GM21529 (cell line): ENCODE data around the gene ALOX15B.

ENCODE experiments used
- ATAC-seq: cut with Tn5 transposase; IDR thresholded peaks from one replicate; pipeline ENCODE4 v1.9.1; 2021; ENCODE audit not compliant: unreplicated experiment

The ALOX15B gene

DNA sequence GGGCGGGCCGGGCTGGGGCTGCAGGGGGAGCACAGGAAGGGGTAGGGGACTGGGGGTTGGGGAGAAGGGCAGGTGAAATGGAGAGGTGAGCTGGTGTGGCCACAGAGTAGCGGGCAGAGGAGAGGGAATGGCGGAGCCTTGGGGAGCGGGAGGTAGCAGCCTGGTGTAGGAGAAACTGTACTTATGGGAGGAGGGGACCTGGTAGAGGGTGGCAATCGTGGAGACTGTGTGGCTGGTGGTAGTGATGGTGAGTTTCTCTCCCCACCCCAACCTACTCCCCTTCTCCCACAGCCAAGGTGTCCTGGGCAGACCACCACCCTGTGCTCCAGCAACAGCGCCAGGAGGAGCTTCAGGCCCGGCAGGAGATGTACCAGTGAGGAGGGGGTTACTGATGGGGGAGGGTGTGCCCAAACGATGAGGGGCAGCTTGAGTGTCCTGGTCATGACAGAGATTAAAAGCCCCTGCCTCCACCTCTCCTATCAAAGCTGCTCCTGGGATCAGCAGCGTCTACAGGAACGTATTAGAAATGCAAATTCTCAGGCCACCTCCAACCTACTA, 831 bp downstream of the ALOX15B start:
- ATAC-seq, result no peak

DNA sequence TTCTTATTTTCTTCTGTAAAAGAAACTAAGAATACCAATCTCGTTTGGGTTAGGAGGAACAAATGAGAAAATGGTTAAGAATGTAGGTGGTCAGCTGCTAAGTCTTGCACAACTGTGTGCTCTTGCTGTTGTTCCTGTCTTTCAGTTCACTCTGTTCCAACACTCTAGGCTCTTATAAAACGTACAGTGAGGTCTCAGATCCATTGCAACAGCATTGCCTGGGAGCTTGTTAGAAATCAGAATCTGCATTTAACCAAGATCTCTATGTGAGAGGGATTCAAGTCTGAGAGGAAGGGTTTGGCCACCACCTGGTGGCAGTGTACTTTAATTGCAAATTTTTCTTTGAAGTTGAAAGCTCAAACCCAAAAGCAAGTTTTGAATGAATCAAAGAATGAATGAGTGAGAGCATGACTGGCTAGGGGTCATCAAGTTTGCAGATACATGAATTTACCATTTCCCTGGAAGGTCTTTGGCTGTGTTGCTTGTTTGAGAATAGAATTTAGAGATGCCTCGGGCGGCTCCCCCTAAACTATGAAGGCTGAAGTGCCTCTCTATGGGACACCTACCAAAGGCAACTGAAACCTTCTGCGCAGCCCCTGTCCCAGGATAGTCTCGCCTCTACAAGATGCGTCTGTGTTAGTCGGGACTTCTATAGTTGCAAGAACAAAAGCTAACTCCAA, 2.5 kb downstream of the ALOX15B start:
- ATAC-seq, result no peak

DNA sequence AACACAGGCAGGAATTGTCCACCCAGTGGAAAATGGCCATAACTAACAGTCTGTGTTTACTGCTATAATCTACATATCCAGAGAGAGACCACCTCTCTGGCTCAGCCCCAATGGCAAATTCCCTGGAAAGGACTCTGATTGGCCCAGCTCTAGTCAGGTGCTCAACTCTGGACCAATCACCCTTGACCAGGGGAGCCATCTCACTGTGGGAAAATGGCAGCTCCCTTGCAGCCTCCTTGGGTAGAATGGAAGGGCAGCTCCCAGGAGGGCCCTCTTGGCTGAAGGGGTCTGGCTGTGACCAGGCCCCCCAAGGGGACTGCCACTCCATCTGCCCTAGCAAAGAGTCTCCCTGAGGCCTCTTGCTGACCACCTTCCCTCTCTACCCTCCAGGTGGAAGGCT, 3.1 kb downstream of the ALOX15B start:
- ATAC-seq, result no peak

DNA sequence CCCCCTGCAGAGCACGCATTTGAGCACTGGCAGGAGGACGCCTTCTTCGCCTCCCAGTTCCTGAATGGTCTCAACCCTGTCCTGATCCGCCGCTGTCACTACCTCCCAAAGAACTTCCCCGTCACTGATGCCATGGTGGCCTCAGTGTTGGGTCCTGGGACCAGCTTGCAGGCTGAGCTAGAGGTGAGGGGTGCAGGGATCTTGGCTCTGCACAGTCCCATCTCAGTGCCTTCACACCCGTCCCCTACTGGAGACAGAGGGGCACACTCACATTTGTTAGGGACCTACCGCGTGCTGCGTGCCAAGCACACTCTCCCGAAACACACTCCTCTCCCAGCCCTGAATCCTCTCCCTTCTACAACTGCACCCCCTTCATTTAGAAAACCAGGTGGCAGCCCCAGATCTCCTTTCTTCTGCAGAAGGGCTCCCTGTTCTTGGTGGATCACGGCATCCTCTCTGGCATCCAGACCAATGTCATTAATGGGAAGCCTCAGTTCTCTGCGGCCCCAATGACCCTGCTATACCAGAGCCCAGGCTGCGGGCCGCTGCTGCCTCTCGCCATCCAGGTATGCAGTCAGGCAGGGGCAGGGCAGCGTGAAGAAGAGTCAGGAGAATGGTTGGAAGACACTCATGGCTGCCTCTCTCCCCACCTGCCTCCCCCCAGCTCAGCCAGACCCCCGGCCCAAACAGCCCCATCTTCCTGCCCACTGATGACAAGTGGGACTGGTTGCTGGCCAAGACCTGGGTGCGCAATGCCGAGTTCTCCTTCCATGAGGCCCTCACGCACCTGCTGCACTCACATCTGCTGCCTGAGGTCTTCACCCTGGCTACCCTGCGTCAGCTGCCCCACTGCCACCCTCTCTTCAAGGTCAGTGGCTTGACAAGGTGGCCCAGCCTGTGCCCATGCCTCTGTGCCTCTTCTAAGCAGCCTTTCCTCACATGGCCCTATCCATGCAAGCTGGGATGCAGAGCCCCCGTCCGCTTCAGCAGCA, 6.3 kb downstream of the ALOX15B start:
- no peak for ATAC-seq

DNA sequence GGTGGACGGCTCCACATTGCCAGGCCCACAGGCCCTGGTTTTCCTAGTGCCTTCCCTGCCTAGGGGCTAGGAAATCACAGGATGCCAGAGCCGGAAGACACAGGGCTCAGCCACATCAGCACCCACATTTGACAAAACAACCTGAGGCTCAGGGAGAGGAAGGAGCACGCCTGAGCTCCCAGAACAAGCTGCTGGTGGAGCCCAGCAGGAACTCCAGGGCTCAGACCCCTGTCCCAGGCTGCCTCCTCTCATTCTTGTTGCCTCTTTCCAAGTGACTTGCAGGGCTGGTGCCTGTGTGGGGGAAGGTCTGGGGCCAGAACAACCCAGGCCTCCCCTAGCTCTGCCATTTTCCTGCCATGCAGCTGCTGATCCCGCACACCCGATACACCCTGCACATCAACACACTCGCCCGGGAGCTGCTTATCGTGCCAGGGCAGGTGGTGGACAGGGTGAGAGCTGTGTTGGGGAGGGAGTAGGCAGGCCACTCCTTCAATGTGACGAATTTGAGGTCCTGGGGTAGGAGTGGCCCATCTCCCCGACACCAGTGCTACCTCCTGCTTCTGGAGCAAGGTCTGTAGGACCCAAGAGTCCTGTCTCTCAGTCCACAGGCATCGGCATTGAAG, 7.6 kb downstream of the ALOX15B start:
- ATAC-seq, result no peak

DNA sequence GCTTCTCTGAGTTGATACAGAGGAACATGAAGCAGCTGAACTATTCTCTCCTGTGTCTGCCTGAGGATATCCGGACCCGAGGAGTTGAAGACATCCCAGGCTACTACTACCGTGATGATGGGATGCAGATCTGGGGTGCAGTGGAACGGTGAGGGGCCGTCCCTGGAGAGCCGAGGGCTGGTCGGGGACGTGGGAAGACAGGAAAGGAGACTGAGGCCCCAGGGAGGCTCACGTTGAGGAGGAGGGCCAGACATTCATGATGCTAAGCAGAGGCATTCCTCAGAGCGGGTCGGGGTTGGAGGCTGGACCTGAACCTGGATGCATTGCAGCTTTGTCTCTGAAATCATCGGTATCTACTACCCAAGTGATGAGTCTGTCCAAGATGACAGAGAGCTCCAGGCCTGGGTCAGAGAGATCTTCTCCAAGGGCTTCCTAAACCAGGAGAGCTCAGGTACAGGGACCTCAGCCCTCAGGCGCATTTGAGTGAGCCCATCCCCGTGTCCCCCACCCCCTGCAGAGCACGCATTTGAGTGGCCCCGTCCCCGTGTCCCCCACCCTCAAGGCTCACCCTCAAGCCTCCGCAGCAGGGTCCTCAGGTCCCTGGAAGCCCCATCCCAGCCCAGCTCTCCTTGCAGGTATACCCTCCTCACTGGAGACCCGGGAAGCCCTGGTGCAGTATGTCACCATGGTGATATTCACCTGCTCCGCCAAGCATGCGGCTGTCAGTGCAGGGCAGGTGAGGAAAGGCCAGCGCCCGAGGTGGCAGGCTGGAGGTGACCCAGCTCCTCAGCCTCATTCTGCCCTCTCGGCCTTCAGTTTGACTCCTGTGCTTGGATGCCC, 8.3 kb downstream of the ALOX15B start:
- ATAC-seq, result no peak

DNA sequence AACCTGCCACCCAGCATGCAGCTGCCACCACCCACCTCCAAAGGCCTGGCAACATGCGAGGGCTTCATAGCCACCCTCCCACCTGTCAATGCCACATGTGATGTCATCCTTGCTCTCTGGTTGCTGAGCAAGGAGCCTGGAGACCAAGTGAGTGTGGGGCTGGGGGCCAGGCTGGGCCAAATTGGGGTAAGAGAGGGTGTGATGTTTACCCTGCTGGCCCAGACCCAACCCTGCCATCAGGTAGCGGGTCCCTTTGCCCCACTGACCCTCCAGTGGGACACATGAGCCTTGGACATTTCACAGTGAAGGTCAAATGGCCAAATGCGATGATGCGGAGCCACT, 8.9 kb downstream of the ALOX15B start:
- no peak for ATAC-seq

DNA sequence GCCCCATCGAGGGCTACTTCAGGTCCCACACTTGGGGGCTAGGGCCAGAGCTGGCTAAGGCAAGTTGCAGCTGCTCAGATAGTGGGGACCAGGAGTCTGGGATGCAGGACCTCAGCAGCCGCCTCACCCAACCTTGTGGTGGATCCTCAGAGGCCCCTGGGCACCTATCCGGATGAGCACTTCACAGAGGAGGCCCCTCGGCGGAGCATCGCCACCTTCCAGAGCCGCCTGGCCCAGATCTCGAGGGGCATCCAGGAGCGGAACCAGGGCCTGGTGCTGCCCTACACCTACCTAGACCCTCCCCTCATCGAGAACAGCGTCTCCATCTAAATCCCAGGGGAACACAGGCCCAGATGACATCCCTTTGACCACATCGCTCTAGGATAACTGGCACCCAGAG, 9.4 kb downstream of the ALOX15B start:
- ATAC-seq, result no peak

DNA sequence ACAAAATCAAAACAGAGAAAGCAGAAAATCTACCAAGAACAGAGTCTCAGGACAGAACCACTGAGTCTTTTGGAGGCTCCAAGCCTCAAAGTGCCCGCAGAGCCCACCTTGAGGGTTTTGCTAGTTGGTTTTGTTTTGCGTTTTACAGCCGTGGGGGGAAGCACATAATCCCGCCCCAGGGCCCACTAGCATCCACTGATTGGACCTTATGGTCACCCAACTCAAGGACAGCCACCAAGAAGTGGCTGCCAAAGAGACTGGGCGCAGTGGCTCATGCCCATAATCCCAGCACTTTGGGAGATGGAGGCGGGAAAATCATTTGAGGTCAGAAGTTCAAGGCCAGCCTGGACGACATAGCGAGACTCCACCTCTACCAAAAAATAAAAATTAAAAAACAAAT, 9.9 kb downstream of the ALOX15B start:
- no peak for ATAC-seq

DNA sequence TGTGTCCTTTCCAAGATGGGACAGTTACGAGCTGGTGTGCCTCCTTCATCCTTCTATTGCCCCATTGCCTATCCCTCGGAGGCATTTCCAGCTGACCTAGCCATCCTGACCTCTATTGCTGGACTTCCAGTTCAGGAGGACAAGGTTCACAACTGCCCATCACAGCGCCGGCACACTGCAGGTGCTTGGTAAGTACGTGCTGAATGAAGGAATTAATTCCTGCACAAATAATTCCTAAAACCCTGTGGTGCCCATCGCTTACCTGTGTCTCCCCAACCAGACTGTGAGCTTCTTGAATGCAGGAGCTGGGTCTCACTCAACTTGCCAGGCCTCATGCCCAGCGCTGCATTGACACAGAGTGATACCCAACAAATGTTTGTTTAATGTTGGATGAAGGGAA, 13.0 kb downstream of the ALOX15B start:
- no peak for ATAC-seq

DNA sequence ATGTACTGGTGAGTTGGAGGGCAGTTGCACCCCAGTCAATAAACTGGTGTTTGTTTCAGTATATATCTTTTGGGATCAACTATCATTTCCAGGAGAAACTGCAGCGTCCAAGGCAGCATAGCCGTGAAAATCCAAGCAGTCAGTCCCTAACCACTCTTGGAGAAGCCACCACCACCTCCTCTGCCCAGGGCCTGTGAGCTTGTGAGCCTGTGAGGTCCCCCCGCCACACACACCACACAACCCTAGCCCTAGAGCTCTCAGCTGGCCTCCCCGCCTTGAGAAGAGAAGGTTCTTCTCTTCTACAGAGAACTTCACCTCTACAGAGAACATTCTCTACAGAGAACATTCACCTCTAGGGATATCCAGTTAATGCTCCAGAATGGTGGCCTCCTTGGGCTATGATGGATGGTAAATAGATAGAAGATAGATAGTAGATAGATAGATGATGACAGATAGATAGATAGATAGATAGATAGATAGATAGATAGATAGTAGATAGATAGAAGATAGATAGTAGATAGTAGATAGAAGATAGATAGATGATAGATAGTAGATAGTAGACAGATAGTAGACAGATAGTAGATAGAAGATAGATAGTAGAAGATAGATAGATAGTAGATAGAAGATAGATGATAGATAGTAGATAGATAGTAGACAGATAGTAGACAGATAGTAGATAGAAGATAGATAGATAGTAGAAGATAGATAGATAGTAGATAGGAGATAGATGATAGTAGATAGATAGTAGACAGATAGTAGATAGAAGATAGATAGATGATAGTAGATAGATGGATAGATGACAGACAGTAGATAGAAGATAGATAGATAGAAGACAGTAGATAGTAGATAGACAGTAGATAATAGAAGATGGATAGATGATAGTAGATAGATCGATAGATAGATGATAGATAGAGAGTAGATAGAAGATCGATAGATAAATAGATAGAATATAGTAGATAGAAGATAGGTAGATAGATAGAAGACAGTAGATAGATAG, 13.7 kb downstream of the ALOX15B start:
- no peak for ATAC-seq

DNA sequence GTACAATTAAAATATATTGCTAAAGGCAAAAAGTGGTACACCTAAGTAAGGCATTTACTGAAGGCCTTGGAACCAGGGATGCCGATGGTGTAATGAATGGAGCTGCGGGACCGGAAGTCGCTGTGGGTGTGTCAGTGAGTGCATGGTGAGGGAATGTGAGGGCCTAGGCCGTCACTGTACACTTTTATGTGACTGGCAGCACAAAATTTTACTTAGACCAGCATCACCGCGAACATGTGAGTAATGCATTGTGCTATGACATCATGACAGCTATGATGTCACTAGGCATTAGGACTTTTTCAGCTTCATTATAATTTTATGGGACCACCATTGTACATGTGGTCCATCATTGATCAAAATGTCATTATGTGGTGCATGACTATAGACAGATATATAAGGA, 14.7 kb downstream of the ALOX15B start:
- no peak for ATAC-seq

DNA sequence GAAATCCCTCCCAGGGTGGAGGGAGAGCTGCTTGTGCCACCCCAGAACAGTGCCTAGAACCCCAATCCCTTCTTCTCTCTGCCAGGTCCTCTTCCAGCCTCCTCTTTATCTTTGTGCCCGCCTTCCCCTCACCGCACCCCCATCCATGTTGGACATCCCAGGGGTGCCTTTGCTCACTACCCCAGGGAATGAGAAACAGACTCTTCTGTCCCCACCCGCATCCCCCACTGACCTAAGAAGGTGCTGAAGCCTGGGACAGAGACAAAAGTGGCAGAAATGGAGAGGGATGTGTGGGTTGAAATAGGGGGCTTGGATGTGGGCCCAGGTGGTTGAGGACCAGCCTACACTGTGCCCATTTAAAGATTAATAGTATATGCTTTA, 17.0 kb downstream of the ALOX15B start:
- no peak for ATAC-seq

DNA sequence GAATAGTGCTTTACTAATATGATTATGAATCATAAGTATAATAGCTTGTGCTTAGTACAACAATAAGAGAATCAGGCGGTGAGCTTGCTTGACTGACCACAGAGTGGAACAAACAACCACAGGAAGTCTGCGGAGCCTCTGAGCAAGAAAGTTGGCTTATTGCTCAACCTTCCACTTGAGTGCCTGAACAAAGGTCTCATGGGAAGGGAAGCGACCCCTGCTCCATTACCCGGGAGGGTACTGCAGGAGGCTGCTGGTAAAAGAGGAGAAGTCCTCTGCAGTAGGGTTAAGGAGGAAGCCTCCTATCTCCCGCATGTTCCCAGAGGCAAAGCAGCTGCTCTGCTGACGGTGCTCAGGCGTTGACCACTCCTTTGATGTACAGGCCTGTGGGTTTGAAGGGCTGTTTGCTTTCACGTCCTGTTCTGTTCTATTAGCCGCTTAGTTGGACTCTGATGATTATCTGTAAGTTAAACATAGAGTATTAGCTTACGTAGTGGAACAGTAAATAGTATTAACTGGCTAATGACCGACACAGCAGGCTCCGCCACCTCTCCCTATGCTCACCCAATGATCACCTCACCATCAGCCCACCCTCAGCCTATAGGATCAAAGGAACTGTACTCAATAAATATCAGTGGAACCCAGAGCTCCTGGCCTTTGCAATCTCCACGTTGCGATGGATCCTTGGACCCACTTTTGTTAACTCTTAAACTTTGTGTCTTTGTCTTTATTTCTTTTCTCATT, 17.5 kb downstream of the ALOX15B start:
- peak; percentile 53 for ATAC-seq

DNA sequence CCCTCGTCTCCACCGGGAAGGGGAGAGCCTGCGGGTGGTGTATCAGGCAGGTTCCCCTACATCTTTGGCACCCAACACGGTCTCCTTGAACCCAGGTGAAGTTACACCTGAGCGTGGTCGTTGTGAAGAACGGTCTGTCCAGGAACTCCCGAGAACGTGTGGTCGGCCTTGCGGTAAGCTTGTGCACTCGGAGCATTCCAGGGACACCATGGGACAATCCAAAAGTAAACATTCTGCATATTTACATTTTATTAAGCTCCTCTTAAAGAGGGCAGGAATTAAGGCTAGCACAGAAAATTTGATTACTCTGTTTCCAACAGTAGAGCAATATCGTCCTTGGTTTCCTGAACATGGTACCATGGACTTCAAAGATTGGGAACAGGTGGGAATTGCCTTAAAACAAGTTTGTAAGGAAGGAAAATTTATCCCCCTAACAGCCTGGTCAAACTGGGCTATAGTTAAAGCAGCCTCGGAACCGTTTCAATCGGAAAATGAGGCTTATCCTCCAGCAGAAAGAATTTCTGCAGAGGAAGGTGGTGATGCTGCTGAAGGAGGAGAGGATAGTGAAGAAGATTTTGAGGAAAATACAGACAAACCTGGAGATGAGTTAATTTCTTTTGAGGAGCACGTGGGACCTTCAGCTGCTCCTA, 18.2 kb downstream of the ALOX15B start:
- ATAC-seq, result no peak

DNA sequence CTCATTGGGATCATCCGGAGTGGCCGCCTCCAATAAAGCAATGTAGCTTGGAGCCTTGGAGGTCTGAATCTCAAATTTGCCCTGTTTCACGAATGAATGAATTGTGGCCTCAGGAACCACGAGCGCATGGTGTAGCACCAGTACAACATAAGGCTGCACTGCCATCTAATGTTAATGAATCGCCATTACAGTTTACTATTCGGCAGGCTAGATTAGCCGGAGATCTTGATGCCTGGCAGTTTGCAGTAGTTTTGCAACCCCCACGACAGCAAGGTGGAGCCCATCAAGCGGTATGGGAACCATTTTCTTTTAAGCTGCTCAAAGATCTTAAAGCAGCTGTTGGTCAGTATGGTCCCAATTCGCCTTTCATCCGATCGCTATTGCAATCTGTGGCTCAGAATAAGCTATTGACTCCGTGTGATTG, 18.8 kb downstream of the ALOX15B start:
- ATAC-seq, result no peak

DNA sequence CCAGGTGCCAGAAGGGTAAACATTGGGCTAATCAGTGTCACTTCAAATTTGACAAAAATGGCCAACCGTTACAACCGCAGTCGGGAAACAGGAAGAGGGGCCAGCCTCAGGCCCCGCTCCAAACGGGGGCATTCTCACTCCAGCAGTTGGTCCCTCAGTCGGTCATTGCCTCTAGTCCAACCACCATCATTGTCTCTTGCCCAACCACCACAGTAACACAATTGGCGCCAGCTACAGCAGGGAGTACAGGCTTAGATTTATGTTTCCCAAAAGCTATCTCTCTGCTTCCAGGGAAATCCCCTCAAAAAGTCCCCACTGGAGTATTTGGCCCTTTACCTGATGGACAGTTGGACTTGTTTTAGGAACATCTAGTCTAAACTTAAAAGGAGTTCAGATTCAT, 20.3 kb downstream of the ALOX15B start:
- no peak for ATAC-seq

DNA sequence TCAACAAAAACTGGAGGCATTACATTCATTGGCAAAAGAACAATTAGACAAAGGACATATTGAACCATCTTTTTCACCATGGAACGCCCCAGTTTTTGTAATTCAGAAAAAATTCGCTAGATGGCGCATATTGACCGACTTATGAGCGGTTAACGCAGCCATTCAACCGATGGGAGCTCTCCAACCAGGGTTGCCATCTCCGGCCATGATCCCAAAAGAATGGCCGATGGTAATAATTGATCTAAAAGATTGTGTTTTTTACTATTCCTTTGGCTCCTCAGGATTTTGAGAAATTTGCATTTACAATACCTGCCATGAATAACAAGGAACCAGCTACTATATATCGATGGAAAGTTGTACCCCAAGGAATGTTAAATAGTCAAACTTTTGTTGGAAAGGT, 21.4 kb downstream of the ALOX15B start:
- ATAC-seq, result no peak
